Tibial nerve (tissue), 4 donors: ENCODE measurements around the gene ETV3. TPM values are rescaled to one million over a fixed set of nuclear protein-coding genes. Genes with fewer than 3 reads are reported as not detected.

Experiments
- DNase-seq, 2 donors: peaks; one replicate each; pipeline ENCODE4 v3.0.0-alpha.2; 2019; ENCODE audit warnings: low spot score in 2 of 2
- H3K27ac ChIP-seq, 4 donors: fragments of 200-600 bp; sonication (generic) in 3 of 4; one replicate each; pipeline ENCODE4 v1.5.1; 2017 to 2019; ENCODE audit warnings: mild to moderate bottlenecking in 1 of 4
- H3K27me3 ChIP-seq, 2 donors: fragments of 200-600 bp; sonication (generic) in 1 of 2; one replicate each; pipeline versions ENCODE4 v1.5.1 to v1.6.0; 2017 to 2019
- H3K36me3 ChIP-seq, 3 donors: fragments of 200-600 bp; sonication (generic); one replicate each; pipeline ENCODE4 v1.5.1; 2018 to 2019
- H3K4me1 ChIP-seq, 4 donors: fragments of 200-600 bp; sonication (generic) in 3 of 4; one replicate each; pipeline ENCODE4 v1.5.1; 2017 to 2019
- H3K4me3 ChIP-seq, 4 donors: fragments of 200-600 bp; sonication (generic) in 3 of 4; one replicate each; pipeline ENCODE4 v1.5.1; 2017 to 2019; ENCODE audit warnings: mild to moderate bottlenecking in 1 of 4, moderate library complexity in 1 of 4
- H3K9me3 ChIP-seq, 4 donors: fragments of 200-600 bp; sonication (generic) in 3 of 4; one replicate each; pipeline ENCODE4 v1.5.1; 2017 to 2019
- CTCF ChIP-seq, 5 experiments: fragments of 200-600 bp in 3 of 5; fragments of 450-650 bp in 2 of 5; sonication (generic) in 3 of 5; IDR thresholded peaks; one replicate each; pipeline ENCODE4 v1.5.1; 2016 to 2019; ENCODE audit warnings: antibody characterized with exemption in 5 of 5, mild to moderate bottlenecking in 3 of 5, moderate library complexity in 2 of 5
- EP300 ChIP-seq, 2 donors: sonication (generic); formaldehyde crosslinking; IDR thresholded peaks; one replicate each; pipeline ENCODE4 v1.6.1; 2017; ENCODE audit warnings: antibody characterized with exemption in 2 of 2, mild to moderate bottlenecking in 1 of 2
- POLR2A ChIP-seq, 2 donors: fragments of 450-650 bp; IDR thresholded peaks; one replicate each; pipeline ENCODE4 v1.6.1; 2017; ENCODE audit warnings: antibody characterized with exemption in 2 of 2, mild to moderate bottlenecking in 2 of 2, moderate library complexity in 2 of 2
- WGBS, 2 donors: methylation state at CpG; one replicate each; pipeline ENCODE4 v1.1.5; 2018; 5-methylcytosine and 5-hydroxymethylcytosine counted together
- total RNA-seq, 4 donors: library from RNA; depleted of rRNA; stranded (reverse); fragments of >200 nt; gene quantifications; one replicate each; pipeline ENCODE4 v1.1.0, GENCODE V29; 2016

ETV3 gene
- total RNA-seq, 4 donors from 2014 or later, result 18.4 to 20.0 (median 19.1) TPM

- H3K4me3 ChIP-seq, result no peak overlapping the region
Measured at GRCh38 chr1:157116737-157117103, 21.5 kb downstream of the ETV3 start.

GRCh38 chr1:157115851-157116736 is 22.1 kb downstream of the ETV3 start:
- Histone ChIP-seq H3K27ac (no peak overlapping the region), H3K4me3 (no peak overlapping the region), H3K36me3 (no peaks in the 10 kb centered on the region), H3K9me3 (no peaks in the 10 kb centered on the region), H3K4me1 (no peaks in the 10 kb centered on the region), H3K27me3 (peaks cover 0 to 12% of the 10 kb centered on the region in 2 donors)
- no peak for TF ChIP-seq EP300 (IDR thresholded peaks at IDR 0.05)
- TF ChIP-seq CTCF (IDR thresholded peaks at IDR 0.05), result no peak
- TF ChIP-seq POLR2A (IDR thresholded peaks at IDR 0.05), result no peak
- WGBS, 2 donors, result 67 to 69% methylated on average over 16 of the region's 16 CpGs
- no peak for DNase-seq

More at GRCh38 chr1:157116737-157117103, 21.5 kb downstream of the ETV3 start:
- H3K36me3 ChIP-seq, result no peaks in the 10 kb centered on the region
- peaks cover 0 to 11% of the 10 kb centered on the region in 2 donors for H3K27me3 ChIP-seq
- no peak overlapping the region for H3K27ac ChIP-seq
- TF ChIP-seq EP300 (IDR thresholded peaks at IDR 0.05), result no peak
- TF ChIP-seq POLR2A (IDR thresholded peaks at IDR 0.05), result no peak
- no peak for TF ChIP-seq CTCF (IDR thresholded peaks at IDR 0.05)
- H3K4me1 ChIP-seq, result no peaks in the 10 kb centered on the region
- no peaks in the 10 kb centered on the region for H3K9me3 ChIP-seq
- no peak for DNase-seq

- TF ChIP-seq EP300 (IDR thresholded peaks at IDR 0.05), result no peak
- no peak for TF ChIP-seq CTCF (IDR thresholded peaks at IDR 0.05)
- TF ChIP-seq POLR2A (IDR thresholded peaks at IDR 0.05), result no peak
- no peak for DNase-seq
Measured at GRCh38 chr1:157115429-157115838, 22.8 kb downstream of the ETV3 start.

GRCh38 chr1:157114183-157115121 is 23.7 kb downstream of the ETV3 start:
- TF ChIP-seq POLR2A (IDR thresholded peaks at IDR 0.05), result no peak
- TF ChIP-seq CTCF (IDR thresholded peaks at IDR 0.05), result no peak
- no peak for TF ChIP-seq EP300 (IDR thresholded peaks at IDR 0.05)
- H3K36me3 ChIP-seq, result no peaks in the 10 kb centered on the region
- DNase-seq, result no peak
- H3K27me3 ChIP-seq, result peaks cover 0 to 26% of the 10 kb centered on the region in 2 donors
- 77 to 78% methylated on average over 16 to 18 of the region's 18 CpGs for WGBS, 2 donors
- H3K4me1 ChIP-seq, result no peaks in the 10 kb centered on the region
- H3K27ac ChIP-seq, result no peak overlapping the region
- no peak overlapping the region for H3K4me3 ChIP-seq
- no peaks in the 10 kb centered on the region for H3K9me3 ChIP-seq

More at GRCh38 chr1:157115429-157115838, 22.8 kb downstream of the ETV3 start:
- 77 to 84% methylated on average over 3 of the region's 3 CpGs for WGBS, 2 donors
- no peak overlapping the region for H3K4me3 ChIP-seq
- no peaks in the 10 kb centered on the region for H3K4me1 ChIP-seq
- H3K9me3 ChIP-seq, result no peaks in the 10 kb centered on the region
- H3K27me3 ChIP-seq, result peaks cover 0 to 17% of the 10 kb centered on the region in 2 donors
- H3K27ac ChIP-seq, result no peak overlapping the region
- H3K36me3 ChIP-seq, result no peaks in the 10 kb centered on the region
